Glomerular visceral epithelial cell (primary cell): ENCODE measurements around the gene HOXA1.
A peak's percentile ranks its signal among the peaks of the same experiment; 100 is the strongest.

Experiments used
- DNase-seq: peaks from one replicate; pipeline ENCODE4 v3.0.0-alpha.2; 2016; ENCODE audit errors: extremely low spot score

Gene HOXA1

GRCh38 chr7:27092819-27093110, 3.0 kb downstream of the HOXA1 start:
- DNase-seq: no peak

- no peak for DNase-seq
Observed at GRCh38 chr7:27091941-27092818, 3.6 kb downstream of the HOXA1 start.

- DNase-seq: no peak
Observed at GRCh38 chr7:27091105-27091504, 4.7 kb downstream of the HOXA1 start.

- no peak for DNase-seq
Observed at GRCh38 chr7:27088002-27088922, 7.5 kb downstream of the HOXA1 start.

GRCh38 chr7:27083646-27084045, 12.2 kb downstream of the HOXA1 start:
- no peak for DNase-seq

- DNase-seq: no peak
Observed at GRCh38 chr7:27082171-27082570, 13.6 kb downstream of the HOXA1 start.

- peak; percentile 40 for DNase-seq
Observed at GRCh38 chr7:27080844-27081436, 14.9 kb downstream of the HOXA1 start.

GRCh38 chr7:27079234-27079975, 16.4 kb downstream of the HOXA1 start:
- no peak for DNase-seq

- no peak for DNase-seq
Observed at GRCh38 chr7:27078616-27079233, 17.1 kb downstream of the HOXA1 start.

GRCh38 chr7:27073076-27073475, 22.7 kb downstream of the HOXA1 start:
- DNase-seq: no peak

- DNase-seq: no peak
Observed at GRCh38 chr7:27071622-27072390, 24.0 kb downstream of the HOXA1 start.

- DNase-seq: no peak
Observed at GRCh38 chr7:27068259-27068658, 27.5 kb downstream of the HOXA1 start.

GRCh38 chr7:27066148-27066547, 29.7 kb downstream of the HOXA1 start:
- DNase-seq: peak; percentile 23

- no peak for DNase-seq
Observed at GRCh38 chr7:27065709-27066108, 30.1 kb downstream of the HOXA1 start.

- no peak for DNase-seq
Observed at GRCh38 chr7:27064661-27065060, 31.1 kb downstream of the HOXA1 start.

GRCh38 chr7:27064159-27064558, 31.6 kb downstream of the HOXA1 start:
- DNase-seq: peak; percentile 25

- no peak for DNase-seq
Observed at GRCh38 chr7:27062946-27063345, 32.9 kb downstream of the HOXA1 start.

GRCh38 chr7:27053153-27053552, 42.6 kb downstream of the HOXA1 start:
- DNase-seq: peak; percentile 6

GRCh38 chr7:27051451-27051850, 44.3 kb downstream of the HOXA1 start:
- DNase-seq: no peak

- no peak for DNase-seq
Observed at GRCh38 chr7:27048438-27048837, 47.4 kb downstream of the HOXA1 start.
